Measurements from ENCODE around the gene LSS.
A peak's percentile ranks its signal among the peaks of the same experiment; 100 is the strongest.
"Not testable (repeated sequence)": the region's sequence is repeated elsewhere in the genome, so short reads cannot be mapped to it uniquely, and the experiment has no call there.

The LSS gene

DNA sequence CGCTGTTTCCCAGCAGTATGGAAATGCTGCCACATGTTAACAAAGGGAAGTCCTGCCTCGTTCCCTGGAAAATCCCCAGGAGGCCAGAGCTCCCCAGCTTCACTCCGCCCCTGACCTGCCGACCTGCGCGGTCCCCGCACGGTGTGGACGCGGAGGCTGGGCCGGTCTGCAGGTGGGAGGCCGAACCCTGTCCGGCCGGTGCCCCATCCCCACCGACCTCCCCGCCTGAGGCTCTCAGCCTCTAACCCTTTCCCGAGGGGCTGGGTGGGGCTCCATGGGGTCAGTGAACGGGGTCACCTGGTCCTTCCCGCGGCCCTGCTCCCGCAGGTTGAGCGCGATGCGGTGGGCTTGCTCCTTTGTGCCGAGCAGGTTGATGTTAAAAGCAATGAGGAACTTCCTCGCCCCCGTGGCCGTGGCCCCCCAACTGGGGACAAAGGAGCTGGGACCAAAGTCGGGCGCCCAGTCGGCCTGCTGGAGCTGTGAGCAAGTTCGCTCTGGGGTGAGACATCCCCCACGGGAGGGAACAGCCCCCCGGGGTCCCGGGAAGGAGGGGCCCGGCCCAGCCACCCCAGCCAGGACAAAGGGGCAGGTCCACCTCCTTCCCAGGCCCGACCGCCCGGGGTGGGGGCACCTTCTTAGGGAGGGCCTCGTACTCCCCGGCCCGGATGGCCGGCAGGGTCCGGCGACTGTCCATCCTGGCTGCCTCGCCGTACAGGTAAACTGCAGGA lies 77.1 kb downstream of the LSS start:
- peak in 1 of 2 donors; percentile 9 for DNase-seq

DNA sequence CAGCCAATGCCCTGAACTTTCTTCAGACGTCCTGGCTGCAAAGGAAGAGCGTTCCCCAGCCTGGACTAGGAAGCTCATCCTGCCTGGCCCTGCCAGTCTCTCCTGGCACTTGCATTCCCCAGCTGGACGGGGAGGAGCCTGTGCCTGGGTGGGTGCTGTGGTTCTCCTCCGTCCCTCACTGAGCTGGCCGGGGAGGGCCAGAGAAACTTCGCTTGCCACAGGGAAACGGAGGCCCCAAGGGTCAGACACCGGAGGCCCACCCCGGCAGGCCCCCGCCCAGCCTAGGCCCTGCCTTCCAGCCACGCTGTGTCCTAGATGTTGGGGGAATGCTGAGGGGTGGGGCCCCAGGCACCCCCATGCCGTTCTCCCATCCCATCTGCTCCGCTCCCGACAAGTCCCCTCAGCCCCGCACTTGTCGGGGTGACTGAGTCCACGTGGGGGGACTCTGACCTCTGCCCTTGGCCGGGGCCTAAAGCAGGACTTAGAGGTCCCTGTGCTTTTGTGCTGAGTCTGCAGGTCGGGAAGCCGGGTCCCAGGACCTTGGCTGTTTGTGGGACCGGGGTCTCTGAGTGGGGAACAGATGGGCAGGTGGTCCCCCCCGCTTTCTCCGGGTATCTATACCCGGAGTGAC lies 78.0 kb downstream of the LSS start:
- DNase-seq, result no peak

DNA sequence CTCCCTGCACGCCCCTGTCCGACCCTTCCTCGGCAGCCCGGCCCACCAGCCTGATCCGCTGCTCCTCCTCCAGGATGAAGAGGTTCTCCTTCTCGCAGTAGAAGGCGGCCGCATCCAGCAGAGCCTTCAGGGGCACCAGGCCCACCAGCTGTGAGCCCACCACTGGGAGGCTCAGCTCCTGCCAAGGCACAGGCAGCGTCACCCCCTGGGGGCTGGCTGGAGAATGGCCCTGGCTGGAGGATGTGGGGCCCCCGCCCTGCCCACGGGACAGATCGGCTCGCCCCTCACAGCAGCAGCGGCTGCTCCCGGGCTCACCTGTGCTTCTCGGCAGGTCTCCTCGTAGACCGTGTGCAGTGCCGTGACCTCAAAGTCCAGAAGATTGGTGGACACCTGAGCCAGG lies 78.5 kb downstream of the LSS start:
- DNase-seq, result no peak

DNA sequence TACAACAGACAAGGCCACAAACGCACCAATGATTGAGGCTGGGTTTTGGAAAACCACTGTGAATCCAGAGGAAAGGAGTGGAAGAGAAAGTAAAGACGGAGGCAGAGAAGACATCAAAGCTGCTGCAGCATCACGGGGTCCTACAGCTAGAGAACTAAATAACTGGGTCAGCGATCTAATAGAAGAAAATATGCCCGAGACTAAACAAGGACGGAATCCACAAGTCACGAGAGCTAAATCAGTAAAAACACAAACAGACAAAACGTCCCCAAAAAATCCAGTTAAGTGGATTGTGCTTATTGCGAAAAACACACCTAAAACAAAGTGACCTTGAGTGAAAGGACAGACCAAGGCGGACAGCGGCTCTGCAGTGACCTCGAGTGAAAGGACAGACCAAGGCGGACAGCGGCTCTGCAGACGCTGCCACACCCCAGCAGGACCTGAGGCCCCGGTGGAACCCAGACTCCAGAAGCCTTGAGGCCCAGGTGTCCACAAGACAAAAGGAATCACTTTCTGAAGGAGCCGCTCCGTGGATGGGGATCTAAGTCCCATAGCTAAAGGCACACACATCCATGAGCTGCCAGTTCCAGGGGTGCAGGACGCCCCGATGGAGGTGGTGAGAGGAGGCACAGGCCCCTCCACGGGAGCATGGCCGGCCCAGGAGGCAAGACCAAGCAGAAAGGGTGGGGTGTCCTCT lies 79.2 kb downstream of the LSS start:
- no peak for DNase-seq

DNA sequence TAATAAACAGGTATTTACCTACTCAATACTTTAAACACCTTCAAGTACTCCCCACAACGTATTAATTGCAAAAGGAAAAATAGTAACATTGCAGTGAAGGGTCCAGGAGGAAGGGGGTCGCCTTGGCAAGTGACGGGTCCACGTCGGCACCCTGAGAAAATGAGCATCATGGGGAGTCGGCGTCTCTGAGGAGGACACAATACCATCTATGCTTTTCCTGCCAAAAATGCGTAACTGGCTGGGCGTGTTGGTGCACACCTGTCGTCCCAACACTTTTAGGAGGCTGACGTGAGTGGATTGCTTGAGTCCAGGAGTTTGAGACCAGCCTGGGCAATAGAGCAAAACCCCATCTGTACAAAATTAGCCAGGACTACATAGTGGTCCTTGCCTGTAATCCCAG lies 80.5 kb downstream of the LSS start:
- DNase-seq, result no peak

DNA sequence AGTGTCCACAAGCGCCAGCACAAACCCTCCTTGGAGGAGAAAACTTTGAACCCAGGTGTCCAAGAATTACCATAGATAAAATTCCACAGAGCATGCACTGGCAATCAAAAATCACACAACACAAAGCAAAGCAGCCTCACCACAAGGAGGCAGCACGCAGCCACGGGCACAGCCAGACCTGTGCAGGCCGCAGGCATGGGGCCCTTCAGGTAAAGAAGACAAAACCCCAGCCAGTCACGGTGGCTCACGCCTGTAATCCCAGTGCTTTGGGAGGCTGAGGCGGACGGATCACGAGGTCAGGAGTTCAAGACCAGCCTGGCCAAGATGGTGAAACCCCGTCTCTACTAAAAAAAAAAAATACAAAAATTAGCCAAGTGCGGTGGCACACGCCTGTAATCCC lies 81.1 kb downstream of the LSS start:
- peak; percentile 31 to 61 for DNase-seq

DNA sequence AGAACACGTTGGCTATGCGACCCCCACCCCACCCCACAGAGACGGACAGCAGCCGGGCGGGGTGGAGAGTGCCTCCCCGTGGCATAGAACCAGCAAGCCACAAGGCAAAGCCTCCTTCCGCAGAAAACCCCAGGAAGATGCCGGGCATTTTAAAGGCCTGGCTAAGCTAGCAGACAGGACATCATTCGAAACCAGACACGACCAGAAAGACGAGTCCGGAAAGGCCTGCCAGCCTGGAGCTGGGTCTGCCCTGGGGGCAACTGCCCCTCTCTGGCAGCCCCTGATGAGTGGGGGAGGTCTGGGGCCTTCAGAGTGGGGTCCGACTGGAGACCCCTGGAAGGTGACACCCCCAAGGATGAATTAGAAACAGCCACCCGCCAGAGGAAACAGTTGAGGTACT lies 81.7 kb downstream of the LSS start:
- DNase-seq, result no peak

DNA sequence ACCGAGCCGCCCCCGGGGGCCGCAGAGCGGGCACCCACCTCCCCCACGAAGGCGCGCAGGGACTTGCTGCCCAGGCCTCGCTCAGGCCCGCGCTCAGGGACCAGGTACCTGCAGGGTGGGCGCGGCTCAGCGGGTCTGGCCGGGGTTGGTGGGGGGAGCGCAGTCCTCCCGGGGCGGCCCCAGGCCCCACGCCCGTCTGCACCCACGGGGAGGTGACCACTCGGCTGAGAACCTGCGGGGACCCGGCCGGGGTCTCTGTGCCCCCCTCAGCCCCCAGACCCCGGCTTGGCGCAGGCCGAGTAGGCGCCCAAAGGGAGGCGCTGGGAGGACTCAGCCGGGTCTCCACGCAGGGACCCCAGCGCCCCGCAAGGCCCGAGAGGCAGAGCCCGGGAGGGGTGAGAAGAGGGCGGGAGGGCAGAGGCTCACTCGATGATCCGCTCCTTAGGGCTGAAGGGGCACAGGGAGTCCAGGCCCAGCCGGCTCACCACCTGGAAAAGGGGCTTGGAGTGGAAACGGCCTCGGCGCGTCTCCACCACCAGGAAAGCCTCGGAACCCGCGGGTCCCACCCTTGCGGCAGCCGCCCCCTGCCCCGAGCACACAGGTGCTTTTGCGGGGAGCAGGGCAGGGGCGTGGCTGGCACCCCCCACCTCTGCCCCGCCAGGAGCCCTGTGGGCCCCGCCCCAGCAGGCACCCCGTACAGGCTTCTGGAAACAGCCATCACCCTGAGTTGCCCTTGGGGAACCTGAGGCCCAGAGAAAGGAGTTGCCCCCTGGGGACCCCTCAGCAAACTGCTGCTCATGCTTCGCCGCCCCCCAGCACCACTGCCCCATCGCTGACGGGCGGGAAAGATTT lies 82.5 kb downstream of the LSS start:
- no peak for DNase-seq

DNA sequence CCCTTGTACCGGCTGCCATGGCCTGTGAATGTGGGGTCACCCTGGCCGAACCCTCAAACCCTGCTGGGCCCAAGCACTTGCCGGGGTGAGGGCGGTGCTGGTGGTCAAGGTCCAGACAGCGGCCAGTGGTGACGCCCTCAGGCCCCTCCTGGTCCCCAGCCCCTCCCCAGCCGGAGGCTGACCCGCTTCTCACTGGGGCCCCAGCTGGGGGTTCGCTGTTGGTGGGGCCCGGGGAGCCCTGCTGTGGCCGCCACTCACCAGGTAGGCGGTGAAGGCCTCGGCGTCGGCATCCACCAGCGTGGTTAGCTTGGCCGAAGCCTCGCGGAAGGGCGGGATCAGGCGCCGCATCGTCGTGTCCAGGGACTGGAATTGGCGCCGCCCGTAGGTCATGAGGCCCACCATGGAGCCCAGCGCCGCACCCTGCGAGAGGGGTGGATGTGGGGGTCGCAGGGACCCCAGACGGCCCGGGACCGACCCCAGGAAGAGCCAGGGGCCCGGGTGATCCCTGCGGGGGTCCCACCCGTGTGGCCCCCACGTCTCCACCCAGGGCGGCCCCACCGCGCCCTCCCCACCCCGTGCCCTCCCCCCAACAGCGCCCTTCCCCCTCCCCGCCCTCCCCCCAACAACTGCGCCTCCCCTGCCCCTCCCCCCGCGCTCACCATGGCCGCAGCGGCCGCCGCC lies 83.3 kb downstream of the LSS start:
- no peak for DNase-seq

DNA sequence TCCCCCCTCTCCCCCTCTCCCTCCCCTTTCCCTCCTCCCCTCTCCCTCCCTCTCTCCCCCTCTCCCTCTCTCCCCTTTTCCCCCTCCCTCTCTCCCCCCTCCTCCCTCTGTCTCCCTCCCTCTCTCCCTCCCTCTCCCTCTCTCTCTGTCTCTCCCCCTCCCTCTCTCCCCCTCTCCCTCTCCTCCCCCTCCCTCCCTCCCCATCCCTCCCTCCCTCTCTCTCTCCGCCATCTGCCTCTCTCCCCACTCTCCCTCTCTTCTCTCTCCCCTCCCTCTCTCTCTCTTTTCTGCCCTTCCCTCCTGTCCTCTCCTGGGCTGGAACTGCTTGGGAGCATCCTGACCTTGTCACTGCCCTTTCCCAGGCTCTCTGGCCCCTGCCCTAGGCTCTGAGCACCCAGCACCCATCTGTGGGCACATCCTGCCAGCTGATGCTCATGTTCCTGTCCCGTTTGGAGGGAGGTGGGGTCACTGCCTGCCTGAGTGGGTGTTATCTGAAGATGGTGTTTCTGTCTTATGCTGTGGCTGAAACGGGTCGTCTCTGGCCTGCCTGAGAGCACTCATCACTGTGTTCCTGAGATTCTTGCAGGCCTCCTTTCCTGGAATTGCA lies 84.0 kb downstream of the LSS start:
- no peak for DNase-seq

DNA sequence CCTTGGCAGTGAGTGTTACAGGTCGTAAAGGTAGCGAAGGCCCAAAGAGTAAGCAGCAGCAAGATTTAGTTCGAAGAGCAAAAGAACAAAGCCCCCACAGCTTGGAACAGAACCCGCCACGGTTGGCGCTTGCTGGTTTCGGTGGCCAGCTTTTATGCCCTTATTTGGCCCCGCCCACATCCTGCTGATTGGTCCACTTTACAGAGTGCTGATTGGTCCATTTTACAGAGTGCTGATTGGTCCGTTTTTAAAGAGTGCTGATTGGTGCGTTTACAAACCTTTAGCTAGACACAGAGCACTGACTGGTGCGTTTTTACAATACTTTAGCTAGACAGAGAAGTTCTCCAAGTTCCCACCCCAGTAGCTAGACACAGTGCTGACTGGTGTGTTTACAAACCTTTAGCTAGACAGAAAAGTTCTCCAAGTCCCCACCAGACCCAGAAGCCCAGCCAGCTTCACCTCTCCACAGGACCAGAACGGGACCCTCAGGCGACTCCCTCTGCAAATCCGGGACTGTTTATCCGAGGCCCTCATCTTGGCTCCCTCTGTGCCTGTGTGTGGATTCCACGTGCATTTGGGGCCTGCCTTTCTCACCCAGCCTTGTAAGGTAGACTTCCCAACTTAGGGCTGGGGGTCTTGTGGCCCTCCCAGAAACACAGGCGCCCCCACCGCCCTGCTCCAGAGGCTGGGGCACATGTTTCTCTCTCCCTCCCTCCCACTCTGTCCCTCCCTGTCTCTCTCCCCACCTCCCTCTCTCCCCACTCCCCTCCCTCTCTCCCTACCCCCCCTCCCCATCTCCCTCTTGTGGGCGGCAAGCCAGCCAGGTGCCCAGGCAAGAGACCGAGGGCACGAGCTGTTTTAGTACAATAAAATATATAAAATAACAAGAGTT lies 85.7 kb downstream of the LSS start:
- DNase-seq, result peak; percentile 16 to 56

DNA sequence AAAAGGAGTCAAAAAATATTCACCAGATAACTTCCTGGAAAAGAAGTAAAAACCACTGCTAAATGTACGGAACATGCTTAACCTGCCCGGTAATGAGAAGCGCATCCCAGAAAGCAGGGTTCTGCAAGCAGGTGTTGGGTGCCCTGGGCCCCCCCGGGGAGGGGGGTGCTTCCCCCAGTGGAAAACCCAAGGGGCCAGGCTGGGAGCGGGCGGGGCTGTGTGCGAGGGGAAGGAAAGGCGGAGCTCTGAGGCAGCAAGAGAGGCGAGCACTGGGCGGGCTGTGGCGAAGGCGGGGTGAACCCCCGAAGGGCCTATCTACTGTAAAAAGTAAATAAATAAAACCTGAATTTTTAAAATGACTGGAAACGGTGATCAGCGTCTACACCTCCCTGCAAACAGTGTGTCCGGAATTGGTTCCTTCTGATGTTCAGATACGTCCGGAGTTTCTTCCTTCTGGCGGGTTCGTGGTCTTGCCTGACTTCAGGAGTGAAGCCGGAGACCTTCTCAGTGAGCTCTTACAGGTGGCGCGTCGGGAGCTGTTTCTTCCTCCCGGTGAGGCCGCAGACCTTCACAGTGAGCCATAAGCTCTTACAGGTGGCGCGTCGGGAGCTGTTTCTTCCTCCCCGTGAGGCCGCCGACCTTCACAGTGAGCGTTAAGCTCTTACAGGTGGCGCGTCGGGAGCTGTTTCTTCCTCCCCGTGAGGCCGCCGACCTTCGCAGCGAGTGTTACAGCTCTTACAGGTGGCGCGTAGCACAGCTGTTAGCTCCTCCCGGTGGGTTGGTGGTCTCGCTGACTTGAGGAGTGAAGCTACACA lies 86.6 kb downstream of the LSS start:
- no peak for DNase-seq

DNA sequence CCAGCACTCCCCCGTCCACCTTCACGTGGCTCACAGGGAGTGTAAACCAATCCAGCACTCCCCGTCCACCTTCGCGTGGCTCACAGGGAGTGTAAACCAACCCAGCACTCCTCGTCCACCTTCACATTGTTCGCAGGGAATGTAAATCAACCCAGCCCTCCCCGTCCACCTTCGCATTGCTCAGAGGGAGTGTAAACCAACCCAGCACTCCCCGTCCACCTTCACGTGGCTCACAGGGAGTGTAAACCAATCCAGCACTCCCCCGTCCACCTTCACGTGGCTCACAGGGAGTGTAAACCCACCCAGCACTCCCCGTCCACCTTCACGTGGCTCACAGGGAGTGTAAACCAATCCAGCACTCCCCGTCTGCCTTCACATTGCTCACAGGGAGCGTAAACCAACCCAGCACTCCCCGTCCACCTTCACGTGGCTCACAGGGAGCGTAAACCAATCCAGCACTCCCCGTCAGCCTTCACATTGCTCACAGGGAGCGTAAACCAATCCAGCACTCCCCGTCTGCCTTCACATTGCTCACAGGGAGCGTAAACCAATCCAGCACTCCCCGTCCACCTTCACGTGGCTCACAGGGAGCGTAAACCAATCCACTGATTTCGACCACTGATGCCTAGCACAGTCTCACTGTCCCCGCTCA lies 88.1 kb downstream of the LSS start:
- DNase-seq, result not testable (repeated sequence)

DNA sequence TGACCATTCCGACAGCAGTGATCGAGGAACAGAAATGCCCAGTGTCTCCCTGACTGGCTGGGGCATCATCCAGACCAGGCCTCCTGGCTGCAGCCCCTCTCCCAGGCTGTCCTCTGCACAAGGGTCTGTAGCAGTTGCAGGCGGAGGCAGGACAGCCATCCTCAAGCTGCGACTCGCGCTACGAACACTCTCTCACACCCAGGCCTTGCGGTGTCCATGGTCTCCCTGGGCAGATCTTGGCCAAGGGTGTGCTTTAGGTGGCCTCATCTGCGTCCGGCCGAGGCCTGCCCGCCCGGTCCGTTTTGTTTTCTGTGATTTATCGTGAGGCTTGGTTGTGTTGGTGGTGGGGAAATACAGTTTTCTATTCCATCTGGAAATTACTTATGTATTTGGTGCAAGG lies 88.9 kb downstream of the LSS start:
- DNase-seq, result no peak

DNA sequence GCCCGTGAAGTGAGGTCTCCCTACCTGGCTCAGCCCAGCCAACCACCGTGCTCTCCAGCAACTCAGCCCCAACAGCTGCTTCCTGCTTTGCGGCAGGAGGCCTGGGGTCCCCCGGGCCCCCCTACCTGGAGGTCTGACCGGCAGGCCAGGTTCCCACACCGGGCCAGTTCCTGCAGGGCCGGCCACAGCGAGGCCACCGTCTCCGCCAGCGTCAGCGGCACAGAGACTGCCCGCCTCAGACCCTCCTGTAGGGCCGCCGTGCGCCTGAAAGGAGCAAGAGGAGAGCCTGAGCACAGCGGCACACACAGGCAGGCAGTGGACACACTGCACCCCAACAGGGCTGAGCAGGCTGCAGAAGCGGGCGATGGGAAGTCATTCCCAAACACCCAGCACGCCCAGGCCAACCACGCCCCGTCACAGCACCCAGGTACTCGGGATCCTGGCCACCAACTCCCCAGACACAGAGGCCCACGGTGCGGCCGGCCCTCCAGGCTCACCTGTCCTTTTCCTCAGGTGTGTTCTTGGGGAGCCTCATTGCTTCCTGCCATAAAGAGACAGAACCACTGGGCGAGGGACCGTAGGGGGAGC lies 90.1 kb downstream of the LSS start:
- no peak for DNase-seq
